PFSK-1 (cell line): ENCODE measurements around the gene ETFBKMT.

Experiments used
- FOXP2 ChIP-seq: optimal IDR thresholded peaks from 2 replicates; pipeline ENCODE3; 2011; ENCODE audit warnings: borderline replicate concordance, control low read depth, inconsistent platforms; ENCODE audit not compliant: insufficient read depth; ENCODE audit errors: extremely low read length, extremely low read depth
- POLR2AphosphoS5 ChIP-seq: IDR thresholded peaks from 2 replicates; pipeline ENCODE4 v1.6.1; 2012; ENCODE audit warnings: low read depth, mild to moderate bottlenecking, control low read depth, low read length, moderate library complexity
- SIN3A ChIP-seq: IDR thresholded peaks from 2 replicates; pipeline ENCODE4 v1.6.1; 2012; ENCODE audit warnings: mild to moderate bottlenecking, low read length, moderate library complexity, borderline replicate concordance; ENCODE audit not compliant: insufficient read depth
- TAF1 ChIP-seq: IDR thresholded peaks from 2 replicates; pipeline ENCODE4 v1.6.1; 2012; ENCODE audit warnings: low read length, control low read depth, borderline replicate concordance; ENCODE audit not compliant: insufficient read depth
- TF ChIP-seq, protein P1 (sequence below), 2 experiments: IDR thresholded peaks; 2 replicates each; pipeline versions ENCODE4 v1.6.1 to v1.8.0; 2011 to 2012; ENCODE audit warnings: low read depth in 2 of 2, low read length in 2 of 2, control low read depth in 1 of 2, inconsistent platforms in 1 of 2, mild to moderate bottlenecking in 1 of 2, moderate library complexity in 1 of 2; ENCODE audit not compliant: insufficient read depth in 1 of 2

The ETFBKMT gene

DNA sequence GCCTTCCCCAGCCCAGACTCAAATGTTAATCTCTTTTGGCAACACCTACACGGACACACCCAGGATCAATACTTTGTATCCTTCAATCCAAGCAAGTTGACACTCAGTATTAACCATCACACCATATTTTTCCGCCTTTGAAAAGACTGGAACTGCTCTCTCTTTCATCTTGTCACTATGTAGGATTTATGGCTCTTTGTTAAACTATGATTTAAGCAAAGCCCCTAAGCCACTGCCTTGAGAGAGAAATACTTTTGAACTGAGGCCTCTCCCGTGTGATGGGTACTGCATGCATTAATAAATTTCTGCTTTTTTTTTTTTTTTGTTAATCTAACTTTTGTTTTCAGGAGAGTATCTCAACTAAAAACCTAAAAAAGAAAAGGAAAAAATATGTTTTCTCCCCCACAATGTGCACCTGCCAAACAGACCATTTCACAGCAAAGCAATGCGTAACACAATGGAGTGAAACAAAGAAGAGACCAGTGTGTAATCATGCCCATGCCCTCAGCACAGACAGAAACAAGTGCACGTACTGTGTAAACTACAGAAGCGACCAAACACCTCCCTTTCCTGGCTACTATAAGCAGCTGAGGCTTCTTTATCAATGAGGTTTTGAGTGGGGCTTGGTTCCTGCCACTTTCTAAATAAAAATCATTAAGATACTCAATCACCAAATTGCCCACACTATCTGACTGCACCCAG, 28.3 kb upstream of the ETFBKMT start:
- TF ChIP-seq POLR2AphosphoS5, result no peak
- TF ChIP-seq, protein P1, sequence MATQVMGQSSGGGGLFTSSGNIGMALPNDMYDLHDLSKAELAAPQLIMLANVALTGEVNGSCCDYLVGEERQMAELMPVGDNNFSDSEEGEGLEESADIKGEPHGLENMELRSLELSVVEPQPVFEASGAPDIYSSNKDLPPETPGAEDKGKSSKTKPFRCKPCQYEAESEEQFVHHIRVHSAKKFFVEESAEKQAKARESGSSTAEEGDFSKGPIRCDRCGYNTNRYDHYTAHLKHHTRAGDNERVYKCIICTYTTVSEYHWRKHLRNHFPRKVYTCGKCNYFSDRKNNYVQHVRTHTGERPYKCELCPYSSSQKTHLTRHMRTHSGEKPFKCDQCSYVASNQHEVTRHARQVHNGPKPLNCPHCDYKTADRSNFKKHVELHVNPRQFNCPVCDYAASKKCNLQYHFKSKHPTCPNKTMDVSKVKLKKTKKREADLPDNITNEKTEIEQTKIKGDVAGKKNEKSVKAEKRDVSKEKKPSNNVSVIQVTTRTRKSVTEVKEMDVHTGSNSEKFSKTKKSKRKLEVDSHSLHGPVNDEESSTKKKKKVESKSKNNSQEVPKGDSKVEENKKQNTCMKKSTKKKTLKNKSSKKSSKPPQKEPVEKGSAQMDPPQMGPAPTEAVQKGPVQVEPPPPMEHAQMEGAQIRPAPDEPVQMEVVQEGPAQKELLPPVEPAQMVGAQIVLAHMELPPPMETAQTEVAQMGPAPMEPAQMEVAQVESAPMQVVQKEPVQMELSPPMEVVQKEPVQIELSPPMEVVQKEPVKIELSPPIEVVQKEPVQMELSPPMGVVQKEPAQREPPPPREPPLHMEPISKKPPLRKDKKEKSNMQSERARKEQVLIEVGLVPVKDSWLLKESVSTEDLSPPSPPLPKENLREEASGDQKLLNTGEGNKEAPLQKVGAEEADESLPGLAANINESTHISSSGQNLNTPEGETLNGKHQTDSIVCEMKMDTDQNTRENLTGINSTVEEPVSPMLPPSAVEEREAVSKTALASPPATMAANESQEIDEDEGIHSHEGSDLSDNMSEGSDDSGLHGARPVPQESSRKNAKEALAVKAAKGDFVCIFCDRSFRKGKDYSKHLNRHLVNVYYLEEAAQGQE (IDR thresholded peaks at IDR 0.05; ENCODE audit: insufficient read depth in 1 of 2, low read depth in 2 of 2, low read length in 2 of 2), result no peak
- TF ChIP-seq FOXP2, result no peak
- TF ChIP-seq TAF1, result no peak
- no peak for TF ChIP-seq SIN3A

DNA sequence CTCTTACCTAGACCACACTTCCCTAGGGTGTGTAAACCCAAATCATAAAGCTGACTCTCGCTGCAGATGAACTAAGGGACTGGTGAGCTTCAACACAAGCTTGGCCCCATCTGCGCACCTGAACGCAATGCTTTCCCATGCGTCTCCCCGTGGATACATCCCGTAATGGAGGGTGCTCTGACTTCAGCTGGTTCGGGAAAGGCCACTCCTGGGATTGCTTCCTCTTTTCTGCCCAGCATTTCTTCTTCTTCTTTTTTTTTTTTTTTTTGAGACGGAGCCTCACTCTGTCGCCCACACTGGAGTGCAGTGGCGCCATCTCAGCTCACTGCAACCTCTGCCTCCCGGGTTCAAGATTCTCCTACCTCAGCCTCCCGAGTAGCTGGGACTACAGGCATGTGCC, 27.7 kb upstream of the ETFBKMT start:
- no peak for TF ChIP-seq POLR2AphosphoS5
- no peak for TF ChIP-seq TAF1
- no peak for TF ChIP-seq FOXP2
- no peak for TF ChIP-seq SIN3A
- TF ChIP-seq, protein P1 (IDR thresholded peaks at IDR 0.05; ENCODE audit: insufficient read depth in 1 of 2, low read depth in 2 of 2, low read length in 2 of 2), result no peak

DNA sequence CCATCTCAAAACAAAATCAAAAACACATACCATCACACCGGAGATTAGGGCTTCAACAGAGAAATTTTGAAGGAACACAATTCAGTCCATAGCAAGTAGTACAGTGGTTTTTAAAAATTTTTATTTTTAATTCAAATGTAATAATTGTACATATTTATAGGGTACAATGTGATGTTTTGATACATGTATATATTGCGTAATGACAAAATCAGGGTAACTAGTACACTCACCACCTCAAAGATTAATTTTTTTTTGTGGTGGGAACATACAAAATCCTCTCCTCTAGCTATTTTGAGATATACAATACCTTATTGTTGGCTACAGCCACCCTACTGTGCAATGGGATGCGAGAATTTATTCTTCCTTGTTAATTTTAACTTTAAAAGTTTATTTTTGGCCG, 26.0 kb upstream of the ETFBKMT start:
- no peak for TF ChIP-seq SIN3A
- TF ChIP-seq FOXP2, result no peak

DNA sequence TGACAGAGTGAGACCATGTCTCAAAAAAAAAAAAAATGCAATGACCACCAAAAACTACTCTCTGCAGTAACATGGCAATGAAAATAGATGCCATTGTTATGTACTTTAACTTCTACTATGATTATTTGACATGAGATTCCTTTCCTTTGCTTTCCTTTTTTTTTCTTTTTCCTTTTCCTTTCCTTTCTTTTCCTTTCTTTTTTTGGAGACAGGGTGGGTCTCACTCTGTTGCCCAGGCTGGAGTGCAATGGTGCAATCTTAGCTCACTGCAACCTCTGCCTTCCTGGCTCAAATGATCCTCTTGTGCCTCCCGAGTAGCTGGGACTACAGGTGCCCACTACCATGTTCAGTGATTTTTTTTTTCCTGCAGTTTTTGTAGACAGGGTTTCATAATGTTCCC, 24.9 kb upstream of the ETFBKMT start:
- TF ChIP-seq, protein P1 (IDR thresholded peaks at IDR 0.05; ENCODE audit: insufficient read depth in 1 of 2, low read depth in 2 of 2, low read length in 2 of 2), result no peak
- no peak for TF ChIP-seq POLR2AphosphoS5
- TF ChIP-seq TAF1, result no peak
- no peak for TF ChIP-seq SIN3A

DNA sequence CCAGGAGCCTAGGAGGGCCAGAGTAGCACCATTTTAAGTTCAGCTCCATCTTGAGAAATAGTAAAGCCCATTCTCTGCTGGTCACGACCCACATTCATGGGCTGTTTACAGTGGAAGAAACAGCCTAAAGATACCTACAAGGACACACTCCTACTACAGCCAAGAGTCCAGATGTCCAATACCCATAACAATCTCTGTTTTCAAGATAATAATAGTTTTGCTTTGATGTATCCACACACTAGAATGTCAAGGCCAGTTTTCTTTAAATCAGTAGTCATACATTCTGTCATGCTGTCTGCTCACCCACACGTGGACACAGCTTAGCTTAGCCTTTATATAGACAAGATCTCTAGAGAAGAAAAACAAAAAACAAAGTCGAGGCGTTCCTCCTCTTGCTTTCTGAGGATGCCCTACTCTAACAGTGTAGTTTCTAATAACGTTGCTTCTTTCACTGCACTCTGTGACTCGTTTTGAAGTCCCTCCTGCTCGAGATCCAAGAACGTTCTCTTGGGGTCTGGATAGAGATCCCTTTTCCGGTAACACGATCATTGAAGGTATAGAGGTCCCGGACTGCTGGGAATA, 17.9 kb upstream of the ETFBKMT start:
- TF ChIP-seq FOXP2 (no peak), TAF1 (no peak), SIN3A (no peak), POLR2AphosphoS5 (no peak)
- TF ChIP-seq, protein P1 (IDR thresholded peaks at IDR 0.05; ENCODE audit: insufficient read depth in 1 of 2, low read depth in 2 of 2, low read length in 2 of 2), result no peak
